Calu3 (cell line): ENCODE measurements around the gene TBXT. TPM values are rescaled to one million over a fixed set of nuclear protein-coding genes. Genes with fewer than 3 reads are reported as not detected.

ENCODE experiments used
- Bru-seq: library from RNA; stranded (reverse); fragments of 400-500 nt; gene quantifications from one replicate; lab custom pipeline; 2021; lab: Mats Ljungman, UMichigan
- BruChase-seq, 2 experiments: library from RNA; stranded (reverse); fragments of 400-500 nt; gene quantifications; one replicate each; lab custom pipeline; 2021; lab: Mats Ljungman, UMichigan
- BruUV-seq: library from RNA; stranded (reverse); fragments of 400-500 nt; replicated peaks from 2 replicates; lab custom pipeline; 2021; lab: Mats Ljungman, UMichigan
- CTCF ChIA-PET: fragments of 300-600 bp; sonication (Branson Sonifier 250); formaldehyde crosslinking; loops from one replicate; lab custom pipeline; 2022; ENCODE audit warnings: antibody characterized with exemption; lab: Charles Lee
- DNase-seq: peaks from one replicate; pipeline ENCODE4 v3.0.0; 2022
- H3K27ac Mint-ChIP-seq: one replicate; pipeline ENCODE4 v1.8.0; 2022; ENCODE audit warnings: mixed read lengths; ENCODE audit not compliant: unreplicated experiment
- H3K27me3 Mint-ChIP-seq: one replicate; pipeline ENCODE4 v1.8.0; 2022; ENCODE audit warnings: mixed read lengths; ENCODE audit not compliant: unreplicated experiment
- H3K36me3 Mint-ChIP-seq: one replicate; pipeline ENCODE4 v1.8.0; 2022; ENCODE audit warnings: mild to moderate bottlenecking, moderate library complexity, mixed read lengths; ENCODE audit not compliant: insufficient read depth, unreplicated experiment
- H3K4me1 Mint-ChIP-seq: one replicate; pipeline ENCODE4 v1.8.0; 2022; ENCODE audit warnings: mild to moderate bottlenecking, low read depth, mixed read lengths; ENCODE audit not compliant: unreplicated experiment
- H3K4me3 Mint-ChIP-seq: one replicate; pipeline ENCODE4 v1.8.0; 2022; ENCODE audit warnings: mild to moderate bottlenecking, low read depth, moderate library complexity, mixed read lengths; ENCODE audit not compliant: unreplicated experiment
- H3K9me3 Mint-ChIP-seq: one replicate; pipeline ENCODE4 v1.8.0; 2022; ENCODE audit warnings: low read depth, mixed read lengths; ENCODE audit not compliant: unreplicated experiment
- CTCF ChIP-seq: fragments of 200-600 bp; IDR thresholded peaks from one replicate; pipeline ENCODE4 v1.8.0; 2022; ENCODE audit warnings: antibody characterized with exemption; ENCODE audit not compliant: unreplicated experiment
- intact Hi-C: fragments of 100-400 bp; cut with micrococcal nuclease; formaldehyde crosslinking; loops from one replicate; pipeline ENCODE4 v1.10.0; 2022; ENCODE audit not compliant: unreplicated experiment
- long read RNA-seq: library from polyadenylated mRNA; stranded (forward); transcript quantifications from one replicate; pipeline ENCODE4 v2.0.0, GENCODE V29; 2022
- total RNA-seq: library from RNA; stranded (reverse); gene quantifications from 2 replicates; pipeline ENCODE4 v1.2.3, GENCODE V29; 2022

Gene TBXT
- not detected in 2 replicates for total RNA-seq
- Bru-seq, nascent RNA, result not detected
- BruChase-seq, experiment 1, labeled RNA remaining after a 6-hour chase, result not detected
- BruChase-seq, experiment 2, labeled RNA remaining after a 2-hour chase, result not detected
- long read RNA-seq, partial matches to known transcripts, result 1 of 1 reads
- long read RNA-seq, other reads (novel, unspliced or antisense), result 0 of 1 reads

- no peaks in the 10 kb centered on the region for H3K9me3 Mint-ChIP-seq
- intact Hi-C loops, result no loop called here
- no peak for TF ChIP-seq CTCF
- no peak for DNase-seq
- peaks cover 60% of the 10 kb centered on the region for H3K27me3 Mint-ChIP-seq
- peaks cover 6% of the 10 kb centered on the region for H3K36me3 Mint-ChIP-seq
- peak within 1 kb of the TSS; percentile 65 for H3K4me3 Mint-ChIP-seq
- no TSS peak for BruUV-seq
- CTCF ChIA-PET, result no interaction called here
- H3K4me1 Mint-ChIP-seq, result no peaks in the 10 kb centered on the region
- no peak within 1 kb of the TSS for H3K27ac Mint-ChIP-seq
Observed at GRCh38 chr6:166167801-166168615, at the start of gene TBXT. Gene TBXT (minus strand): TSS chr6:166167851. CDS start chr6:166167591, 260 bp downstream.

- no peak overlapping the region for H3K4me3 Mint-ChIP-seq
- CTCF ChIA-PET, result interaction anchor here (0.6 kb wide), 1 partner anchor 618 kb away, joined by 3 read pairs; no protein-coding TSS in a partner anchor
- no peaks in the 10 kb centered on the region for H3K4me1 Mint-ChIP-seq
- intact Hi-C loops, result no loop called here
- TF ChIP-seq CTCF, result no peak
- DNase-seq, result no peak
- peaks cover 4% of the 10 kb centered on the region for H3K27me3 Mint-ChIP-seq
- H3K9me3 Mint-ChIP-seq, result no peaks in the 10 kb centered on the region
- H3K36me3 Mint-ChIP-seq, result no peaks in the 10 kb centered on the region
- BruUV-seq, result no TSS peak
- no peak overlapping the region for H3K27ac Mint-ChIP-seq
Observed at GRCh38 chr6:166207284-166207561, 39.6 kb upstream of the TBXT start.

GRCh38 chr6:166206510-166207283, 39.0 kb upstream of the TBXT start:
- intact Hi-C loops, result no loop called here
- no TSS peak for BruUV-seq
- Mint-ChIP-seq H3K4me1 (no peaks in the 10 kb centered on the region), H3K27me3 (peaks cover 9% of the 10 kb centered on the region), H3K4me3 (no peak overlapping the region), H3K36me3 (no peaks in the 10 kb centered on the region), H3K27ac (no peak overlapping the region), H3K9me3 (no peaks in the 10 kb centered on the region)
- DNase-seq, result no peak
- CTCF ChIA-PET, result interaction anchor here (0.6 kb wide), 1 partner anchor 618 kb away, joined by 3 read pairs; no protein-coding TSS in a partner anchor
- no peak for TF ChIP-seq CTCF

- DNase-seq, result no peak
- no TSS peak for BruUV-seq
- intact Hi-C loops, result no loop called here
- no peak for TF ChIP-seq CTCF
- H3K27ac Mint-ChIP-seq, result no peak overlapping the region
- H3K9me3 Mint-ChIP-seq, result no peaks in the 10 kb centered on the region
- peaks cover 15% of the 10 kb centered on the region for H3K27me3 Mint-ChIP-seq
- CTCF ChIA-PET, result no interaction called here
- no peaks in the 10 kb centered on the region for H3K4me1 Mint-ChIP-seq
- H3K4me3 Mint-ChIP-seq, result no peak overlapping the region
- H3K36me3 Mint-ChIP-seq, result no peaks in the 10 kb centered on the region
Observed at GRCh38 chr6:166206066-166206465, 38.4 kb upstream of the TBXT start.
